Thoracic aorta (tissue), 2 donors: ENCODE data around the gene SELENOP. TPM values are rescaled to one million over a fixed set of nuclear protein-coding genes. Genes with fewer than 3 reads are reported as not detected.

ENCODE experiments used
- ATAC-seq: fragments of 150-250 bp; one replicate; pipeline ENCODE4 v1.8.0; 2017; ENCODE audit warnings: low read depth; ENCODE audit not compliant: insufficient number of reproducible peaks, low FRiP score
- DNase-seq: peaks from one replicate; pipeline ENCODE4 v3.0.0-alpha.2; 2020; ENCODE audit warnings: low spot score
- H3K27ac ChIP-seq, 2 donors: fragments of 200-600 bp; sonication (generic); 1 replicate in 1 of 2; 2 replicates in 1 of 2; pipeline ENCODE4 v1.5.1; 2016; ENCODE audit warnings: mild to moderate bottlenecking in 2 of 2, moderate library complexity in 2 of 2
- H3K27me3 ChIP-seq: fragments of 200-600 bp; sonication (generic); replicated peaks from 2 replicates; pipeline ENCODE4 v1.6.0; 2016; ENCODE audit warnings: mild to moderate bottlenecking; ENCODE audit not compliant: insufficient read depth
- H3K36me3 ChIP-seq: fragments of 200-600 bp; sonication (generic); one replicate; pipeline ENCODE4 v1.5.1; 2016
- H3K4me1 ChIP-seq, 2 donors: fragments of 200-600 bp; sonication (generic); 1 replicate in 1 of 2; 2 replicates in 1 of 2; pipeline versions ENCODE4 v1.5.1 to v1.6.0; 2016; ENCODE audit warnings: low read depth in 2 of 2, mild to moderate bottlenecking in 1 of 2; ENCODE audit not compliant: control insufficient read depth in 1 of 2
- H3K4me3 ChIP-seq: fragments of 200-600 bp; sonication (generic); 2 replicates; pipeline ENCODE4 v1.5.1; 2016; ENCODE audit warnings: mild to moderate bottlenecking
- H3K9me3 ChIP-seq: fragments of 200-600 bp; sonication (generic); 2 replicates; pipeline ENCODE4 v1.5.1; 2016
- total RNA-seq, 2 donors: library from RNA; depleted of rRNA; stranded (reverse); fragments of >200 nt; gene quantifications; one replicate each; pipeline versions ENCODE4 v1.1.0 to v1.2.3, GENCODE V29; 2016
- TF ChIP-seq, protein P1 (sequence below): fragments of 200-600 bp; sonication (generic); IDR thresholded peaks from one replicate; pipeline ENCODE4 v1.5.1; 2019; ENCODE audit warnings: antibody characterized with exemption

Gene SELENOP
- total RNA-seq, 2 donors from 2014 or later: 302 to 392 TPM

DNA sequence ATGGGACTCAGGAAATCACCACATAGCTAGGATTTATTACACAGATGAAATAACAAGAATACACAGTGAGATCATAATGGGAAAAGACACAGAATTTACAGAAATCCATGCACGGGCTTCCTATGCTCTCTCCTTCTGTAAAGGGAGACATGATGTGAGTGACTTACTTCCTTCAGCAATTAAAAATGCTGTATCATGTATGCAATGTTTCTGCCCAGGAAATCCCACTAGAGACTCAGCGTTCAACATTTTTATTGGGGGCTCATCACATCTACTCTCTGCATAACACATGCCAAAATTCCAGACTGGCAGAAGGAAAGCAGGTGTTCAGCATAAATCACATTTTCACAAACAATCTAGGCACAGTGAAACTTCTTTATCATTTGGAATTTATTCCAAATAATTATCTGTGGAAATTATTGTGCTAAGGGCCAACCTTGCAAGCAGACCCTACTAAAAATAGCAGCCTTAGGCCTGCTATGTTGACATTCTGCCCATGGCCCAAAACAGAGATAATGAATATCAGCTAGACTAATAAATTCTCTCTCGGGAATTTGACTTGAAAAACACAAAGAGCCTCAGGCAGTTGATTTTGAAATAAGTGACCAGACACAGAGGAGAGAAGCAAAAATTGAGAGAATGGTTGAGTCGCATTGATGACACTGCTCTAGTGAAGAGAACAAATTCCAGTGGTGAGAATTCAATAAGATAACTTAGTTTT is 31.4 kb upstream of the SELENOP start:
- no peak for DNase-seq
- Histone ChIP-seq H3K4me3 (no peak overlapping the region), H3K36me3 (no peaks in the 10 kb centered on the region), H3K27ac (no peak overlapping the region), H3K9me3 (no peaks in the 10 kb centered on the region), H3K27me3 (no peaks in the 10 kb centered on the region), H3K4me1 (peaks cover 15 to 36% of the 10 kb centered on the region in 2 donors)
- no peak for ATAC-seq
- TF ChIP-seq, protein P1, sequence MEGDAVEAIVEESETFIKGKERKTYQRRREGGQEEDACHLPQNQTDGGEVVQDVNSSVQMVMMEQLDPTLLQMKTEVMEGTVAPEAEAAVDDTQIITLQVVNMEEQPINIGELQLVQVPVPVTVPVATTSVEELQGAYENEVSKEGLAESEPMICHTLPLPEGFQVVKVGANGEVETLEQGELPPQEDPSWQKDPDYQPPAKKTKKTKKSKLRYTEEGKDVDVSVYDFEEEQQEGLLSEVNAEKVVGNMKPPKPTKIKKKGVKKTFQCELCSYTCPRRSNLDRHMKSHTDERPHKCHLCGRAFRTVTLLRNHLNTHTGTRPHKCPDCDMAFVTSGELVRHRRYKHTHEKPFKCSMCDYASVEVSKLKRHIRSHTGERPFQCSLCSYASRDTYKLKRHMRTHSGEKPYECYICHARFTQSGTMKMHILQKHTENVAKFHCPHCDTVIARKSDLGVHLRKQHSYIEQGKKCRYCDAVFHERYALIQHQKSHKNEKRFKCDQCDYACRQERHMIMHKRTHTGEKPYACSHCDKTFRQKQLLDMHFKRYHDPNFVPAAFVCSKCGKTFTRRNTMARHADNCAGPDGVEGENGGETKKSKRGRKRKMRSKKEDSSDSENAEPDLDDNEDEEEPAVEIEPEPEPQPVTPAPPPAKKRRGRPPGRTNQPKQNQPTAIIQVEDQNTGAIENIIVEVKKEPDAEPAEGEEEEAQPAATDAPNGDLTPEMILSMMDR: no peak

DNA sequence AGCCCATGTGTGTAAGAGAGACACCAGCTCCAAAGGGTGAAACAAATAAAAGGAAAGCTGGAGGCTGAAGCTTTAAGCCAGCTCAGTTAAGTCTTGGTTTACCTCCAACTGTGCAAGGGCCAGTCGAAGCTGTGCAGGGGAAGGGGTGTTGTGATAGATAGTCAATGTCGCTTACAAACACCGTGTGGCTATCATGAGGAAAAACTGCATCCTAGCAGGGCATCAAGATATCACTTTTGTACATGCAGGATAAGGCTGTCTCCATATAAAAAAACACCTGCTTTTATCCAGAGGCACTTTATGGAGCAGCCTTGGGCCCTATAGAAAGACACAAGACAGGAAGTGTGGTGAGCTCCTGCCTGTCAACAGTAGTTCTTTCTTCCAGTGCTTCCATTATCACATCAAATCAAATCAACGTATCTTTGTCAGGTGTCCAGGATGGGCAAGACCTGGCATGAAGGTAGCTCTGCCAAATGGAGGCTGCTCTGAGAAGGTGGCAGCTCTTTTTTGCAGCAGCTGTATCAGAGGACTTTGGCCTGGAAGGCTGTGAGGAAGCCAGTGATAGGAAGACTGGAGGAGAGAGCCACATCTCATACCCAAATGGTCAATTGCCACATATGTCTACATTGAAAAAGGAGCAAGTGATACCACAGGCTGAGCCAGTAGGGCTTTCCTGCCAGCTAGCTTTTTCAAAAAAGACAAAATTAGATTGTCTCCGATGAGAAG is 29.3 kb upstream of the SELENOP start:
- ATAC-seq: no peak
- DNase-seq: no peak
- H3K4me3 ChIP-seq: no peak overlapping the region
- no peaks in the 10 kb centered on the region for H3K36me3 ChIP-seq
- TF ChIP-seq, protein P1: no peak
- H3K9me3 ChIP-seq: no peaks in the 10 kb centered on the region
- H3K27ac ChIP-seq: peak overlapping the region; percentile 56 to 57
- no peaks in the 10 kb centered on the region for H3K27me3 ChIP-seq
- H3K4me1 ChIP-seq: peaks cover 15 to 36% of the 10 kb centered on the region in 2 donors

DNA sequence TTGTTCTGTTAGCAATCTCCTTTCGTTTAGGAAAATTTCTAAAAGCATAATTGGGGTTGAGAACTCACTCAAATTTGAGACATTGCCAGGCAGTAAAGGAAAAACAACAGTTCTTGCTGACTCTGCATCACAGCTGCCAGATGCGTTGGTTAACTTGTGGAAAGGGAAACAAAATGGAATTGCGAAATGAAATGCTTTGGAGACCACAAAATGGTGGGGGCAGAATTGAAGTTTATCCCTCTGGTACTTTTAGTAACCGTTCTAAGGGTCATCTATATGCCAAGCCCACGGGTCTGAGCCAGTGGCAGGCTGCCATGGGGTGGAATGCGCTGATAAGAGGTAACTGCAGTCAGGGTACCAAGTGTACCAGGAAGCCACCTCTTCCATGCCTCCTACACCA is 28.6 kb upstream of the SELENOP start:
- DNase-seq (peak; percentile 4), ATAC-seq (peak; percentile 73)
- Histone ChIP-seq H3K4me3 (peak overlapping the region; percentile 39), H3K27me3 (no peaks in the 10 kb centered on the region), H3K4me1 (peaks cover 15 to 36% of the 10 kb centered on the region in 2 donors), H3K36me3 (no peaks in the 10 kb centered on the region), H3K27ac (peak overlapping the region; percentile 56 to 57), H3K9me3 (no peaks in the 10 kb centered on the region)
- TF ChIP-seq, protein P1: no peak

GRCh38 chr5:42839196-42839595 is 27.5 kb upstream of the SELENOP start:
- Histone ChIP-seq H3K36me3 (no peaks in the 10 kb centered on the region), H3K27me3 (no peaks in the 10 kb centered on the region), H3K27ac (no peak overlapping the region), H3K4me3 (no peak overlapping the region), H3K9me3 (no peaks in the 10 kb centered on the region), H3K4me1 (peaks cover 15 to 36% of the 10 kb centered on the region in 2 donors)
- ATAC-seq (no peak), DNase-seq (no peak)
- TF ChIP-seq, protein P1: no peak

DNA sequence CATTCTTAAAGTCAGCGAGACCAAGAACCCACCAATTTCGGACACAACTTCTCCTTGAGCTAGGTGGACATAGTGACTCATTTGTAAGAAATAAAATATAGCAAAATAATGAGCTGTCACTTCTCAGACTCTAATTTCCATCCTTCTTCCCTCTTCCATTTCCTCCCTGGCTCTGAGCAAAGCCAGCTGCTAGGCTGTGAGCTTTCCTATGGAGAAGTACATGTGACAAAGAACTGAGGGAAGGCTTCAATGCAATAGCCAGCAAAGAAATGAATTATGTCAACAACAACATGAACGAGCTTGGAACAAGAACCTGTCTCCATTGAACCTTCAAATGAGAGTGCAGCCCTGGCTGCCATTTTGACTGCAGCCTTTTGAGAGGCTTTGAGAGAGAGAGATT is 25.9 kb upstream of the SELENOP start:
- no peak for ATAC-seq
- no peak for DNase-seq
- H3K27ac ChIP-seq: no peak overlapping the region
- TF ChIP-seq, protein P1: no peak
- H3K9me3 ChIP-seq: no peaks in the 10 kb centered on the region
- no peaks in the 10 kb centered on the region for H3K27me3 ChIP-seq
- peaks cover 8 to 24% of the 10 kb centered on the region in 2 donors for H3K4me1 ChIP-seq
- no peaks in the 10 kb centered on the region for H3K36me3 ChIP-seq
- H3K4me3 ChIP-seq: no peak overlapping the region
